SK-N-SH (cell line): ENCODE results near the gene DHX16. TPM values are rescaled to one million over a fixed set of nuclear protein-coding genes. Genes with fewer than 3 reads are reported as not detected.
"Not testable (repeated sequence)": the region's sequence is repeated elsewhere in the genome, so short reads cannot be mapped to it uniquely, and the experiment has no call there.

Experiments used
- CTCF ChIA-PET: fragments of 300-600, 350-600 bp; formaldehyde crosslinking; extraction: SDS; loops from one replicate; lab custom pipeline; 2021; lab: Yijun Ruan, JAX
- POLR2A ChIA-PET: fragments of 350-600 bp; sonication (Branson Sonifier 250); formaldehyde crosslinking; extraction: SDS; loops from one replicate; lab custom pipeline; 2020; ENCODE audit warnings: antibody characterized with exemption, inconsistent platforms; lab: Yijun Ruan, JAX
- DNase-seq: peaks from one replicate; pipeline ENCODE4 v3.0.0; 2012
- H2AFZ ChIP-seq: fragments of 200-600 bp; sonication (generic); 2 replicates; pipeline ENCODE4 v1.8.1; 2016; ENCODE audit warnings: antibody characterized with exemption, mild to moderate bottlenecking, low read depth
- H3F3A ChIP-seq: fragments of 200-600 bp; sonication (generic); replicated peaks from 2 replicates; pipeline ENCODE3; 2016; ENCODE audit warnings: antibody characterized with exemption, mild to moderate bottlenecking; ENCODE audit not compliant: insufficient read depth
- H3K27ac ChIP-seq, 2 experiments: fragments of 200-500 bp in 1 of 2; fragments of 200-600 bp in 1 of 2; sonication (Bioruptor generic) in 1 of 2; sonication (generic), shearing (Covaris generic) in 1 of 2; 2 replicates each; pipeline versions ENCODE4 v1.5.1 to v1.6.1; 2014 to 2016; ENCODE audit warnings: low read depth in 2 of 2, inconsistent platforms in 1 of 2, low read length in 1 of 2, mild to moderate bottlenecking in 1 of 2, mixed read lengths in 1 of 2
- H3K27me3 ChIP-seq: fragments of 200-600 bp; sonication (generic), shearing (Covaris generic); 2 replicates; pipeline ENCODE4 v1.6.1; 2016; ENCODE audit warnings: mixed run types; ENCODE audit not compliant: insufficient read depth
- H3K36me3 ChIP-seq, 2 experiments: fragments of 200-500 bp in 1 of 2; fragments of 200-600 bp in 1 of 2; sonication (Bioruptor generic) in 1 of 2; sonication (generic) in 1 of 2; replicated peaks in 1 of 2; 2 replicates each; pipeline versions ENCODE3 to v1.5.1; 2014 to 2016; ENCODE audit warnings: low read length in 1 of 2, mild to moderate bottlenecking in 1 of 2; ENCODE audit not compliant: insufficient read depth in 2 of 2, control insufficient read depth in 1 of 2
- H3K4me1 ChIP-seq, 2 experiments: fragments of 200-500 bp in 1 of 2; fragments of 200-600 bp in 1 of 2; sonication (Bioruptor generic) in 1 of 2; sonication (generic), shearing (Covaris generic) in 1 of 2; 2 replicates each; pipeline versions ENCODE4 v1.5.1 to v1.6.1; 2014 to 2016; ENCODE audit warnings: low read depth in 1 of 2, low read length in 1 of 2, mixed run types in 1 of 2; ENCODE audit not compliant: insufficient read depth in 2 of 2, control insufficient read depth in 1 of 2
- H3K4me2 ChIP-seq: fragments of 200-600 bp; sonication (generic), shearing (Covaris generic); 2 replicates; pipeline ENCODE4 v1.6.1; 2017; ENCODE audit warnings: mixed run types
- H3K4me3 ChIP-seq, 2 experiments: fragments of 200-500 bp in 1 of 2; fragments of 200-600 bp in 1 of 2; sonication (Bioruptor generic) in 1 of 2; sonication (generic), shearing (Covaris generic) in 1 of 2; 2 replicates each; pipeline versions ENCODE4 v1.5.1 to v1.8.1; 2014 to 2016; ENCODE audit warnings: low read depth in 2 of 2, inconsistent platforms in 1 of 2, low read length in 1 of 2, mild to moderate bottlenecking in 1 of 2, mixed read lengths in 1 of 2, moderate library complexity in 1 of 2
- H3K79me2 ChIP-seq: fragments of 200-600 bp; sonication (generic); 2 replicates; pipeline ENCODE4 v1.8.1; 2017; ENCODE audit warnings: mild to moderate bottlenecking; ENCODE audit not compliant: insufficient read depth
- H3K9ac ChIP-seq: fragments of 200-600 bp; sonication (generic); 2 replicates; pipeline ENCODE4 v1.6.1; 2017; ENCODE audit warnings: mixed run types
- H3K9me2 ChIP-seq: fragments of 200-600 bp; sonication (generic); 2 replicates; pipeline ENCODE4 v1.6.1; 2017; ENCODE audit warnings: mixed run types
- H3K9me3 ChIP-seq: fragments of 200-600 bp; sonication (generic); 2 replicates; pipeline ENCODE4 v1.6.1; 2017; ENCODE audit warnings: mixed run types, mild to moderate bottlenecking, moderate library complexity
- H4K20me1 ChIP-seq: fragments of 200-600 bp; sonication (generic); 2 replicates; pipeline ENCODE4 v1.6.1; 2017; ENCODE audit warnings: mild to moderate bottlenecking, mixed run types; ENCODE audit not compliant: insufficient read depth
- CHD2 ChIP-seq: fragments of 150-350 bp; IDR thresholded peaks from 2 replicates; pipeline ENCODE4 v1.6.1; 2018; ENCODE audit warnings: low read length; ENCODE audit not compliant: partially characterized antibody
- EZH2phosphoT487 ChIP-seq: fragments of 200-600 bp; sonication (generic); IDR thresholded peaks from 2 replicates; pipeline ENCODE4 v1.6.1; 2017; ENCODE audit warnings: low read depth, mixed run types, mild to moderate bottlenecking, antibody characterized with exemption, moderate library complexity, borderline replicate concordance
- FOSL2 ChIP-seq: IDR thresholded peaks from 2 replicates; pipeline ENCODE4 v1.4.0; 2012; ENCODE audit warnings: low read depth, mild to moderate bottlenecking, moderate library complexity, borderline replicate concordance
- FOXM1 ChIP-seq: IDR thresholded peaks from 2 replicates; pipeline ENCODE4 v1.4.0; 2012; ENCODE audit warnings: low read depth, mild to moderate bottlenecking
- GABPA ChIP-seq: IDR thresholded peaks from 2 replicates; pipeline ENCODE4 v1.4.0; 2012; ENCODE audit warnings: low read depth, mild to moderate bottlenecking
- JUND ChIP-seq: IDR thresholded peaks from 2 replicates; pipeline ENCODE4 v1.4.0; 2012
- NRF1 ChIP-seq: IDR thresholded peaks from 2 replicates; pipeline ENCODE4 v1.6.1; 2012; ENCODE audit warnings: low read depth, mild to moderate bottlenecking, low read length
- POLR2AphosphoS5 ChIP-seq: IDR thresholded peaks from 2 replicates; pipeline ENCODE4 v1.6.1; 2012; ENCODE audit warnings: low read depth, low read length
- RFX5 ChIP-seq: IDR thresholded peaks from 2 replicates; pipeline ENCODE4 v1.6.1; 2012; ENCODE audit warnings: mild to moderate bottlenecking, improper control_type of control experiment, low read length
- SIN3A ChIP-seq: IDR thresholded peaks from 2 replicates; pipeline ENCODE4 v1.6.1; 2012; ENCODE audit warnings: low read depth, mild to moderate bottlenecking, low read length, moderate library complexity, borderline replicate concordance
- WGBS: methylation state at CpG from one replicate; pipeline ENCODE4 v1.1.6; 2017; ENCODE audit warnings: low lambda C conversion rate; 5-methylcytosine and 5-hydroxymethylcytosine counted together
- polyA plus RNA-seq, 3 experiments: library from polyadenylated mRNA; depleted of rRNA; stranded (reverse); fragments of >200 nt; gene quantifications; 2 replicates each; pipeline ENCODE4 v1.2.3, GENCODE V29; 2012
- TF ChIP-seq, protein P1 (sequence below): fragments of 200-600 bp; sonication (generic); IDR thresholded peaks from 2 replicates; pipeline ENCODE4 v1.6.1; 2017; ENCODE audit warnings: antibody characterized with exemption, mild to moderate bottlenecking, moderate library complexity
- TF ChIP-seq, protein P2 (sequence below): IDR thresholded peaks from 2 replicates; pipeline ENCODE4 v1.4.0; 2012; ENCODE audit warnings: low read depth

Gene DHX16
- polyA plus RNA-seq, 1 of the 3 experiments (the other 2 are of a cell fraction): 59.8 TPM

DNA sequence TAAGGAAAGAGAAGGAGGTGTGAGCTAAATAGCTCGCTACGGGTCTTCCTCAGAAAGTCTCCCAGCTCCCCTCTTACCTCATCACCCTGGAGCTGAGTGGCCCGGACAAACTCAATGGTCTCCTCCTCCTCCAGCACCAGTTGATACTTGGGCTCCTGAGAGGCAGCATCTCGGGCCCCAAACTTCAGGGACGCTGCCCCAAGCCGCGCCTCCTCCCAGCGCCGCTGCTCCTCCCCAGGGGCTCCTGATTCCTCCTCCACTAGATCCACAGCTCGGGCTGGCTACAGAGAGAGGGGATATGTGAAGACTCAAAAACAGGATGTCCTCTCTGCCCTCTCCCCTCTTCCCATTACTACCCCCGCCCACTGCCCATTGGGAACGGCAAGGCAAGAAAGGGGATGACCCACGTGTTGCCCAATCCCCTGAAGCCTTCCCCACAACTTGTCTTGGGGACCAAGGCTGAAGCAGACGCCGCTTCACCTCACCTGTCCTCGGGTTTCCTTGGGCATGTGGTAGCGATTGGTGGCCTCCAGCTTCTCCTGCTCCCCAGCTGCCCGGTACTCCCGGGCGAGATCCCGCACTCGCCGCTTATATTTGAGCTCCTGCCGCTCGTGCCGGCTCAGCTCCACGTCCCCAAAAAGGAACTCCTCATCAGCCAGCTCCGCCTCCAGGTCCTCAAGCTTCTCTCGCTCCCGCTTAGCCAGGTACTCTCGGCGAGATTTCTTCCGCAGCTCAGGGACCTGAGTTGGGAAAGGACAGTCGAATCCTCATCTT, 7.6 kb downstream of the DHX16 start (continued):
- TF ChIP-seq, protein P1, sequence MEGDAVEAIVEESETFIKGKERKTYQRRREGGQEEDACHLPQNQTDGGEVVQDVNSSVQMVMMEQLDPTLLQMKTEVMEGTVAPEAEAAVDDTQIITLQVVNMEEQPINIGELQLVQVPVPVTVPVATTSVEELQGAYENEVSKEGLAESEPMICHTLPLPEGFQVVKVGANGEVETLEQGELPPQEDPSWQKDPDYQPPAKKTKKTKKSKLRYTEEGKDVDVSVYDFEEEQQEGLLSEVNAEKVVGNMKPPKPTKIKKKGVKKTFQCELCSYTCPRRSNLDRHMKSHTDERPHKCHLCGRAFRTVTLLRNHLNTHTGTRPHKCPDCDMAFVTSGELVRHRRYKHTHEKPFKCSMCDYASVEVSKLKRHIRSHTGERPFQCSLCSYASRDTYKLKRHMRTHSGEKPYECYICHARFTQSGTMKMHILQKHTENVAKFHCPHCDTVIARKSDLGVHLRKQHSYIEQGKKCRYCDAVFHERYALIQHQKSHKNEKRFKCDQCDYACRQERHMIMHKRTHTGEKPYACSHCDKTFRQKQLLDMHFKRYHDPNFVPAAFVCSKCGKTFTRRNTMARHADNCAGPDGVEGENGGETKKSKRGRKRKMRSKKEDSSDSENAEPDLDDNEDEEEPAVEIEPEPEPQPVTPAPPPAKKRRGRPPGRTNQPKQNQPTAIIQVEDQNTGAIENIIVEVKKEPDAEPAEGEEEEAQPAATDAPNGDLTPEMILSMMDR: no peak

DNA sequence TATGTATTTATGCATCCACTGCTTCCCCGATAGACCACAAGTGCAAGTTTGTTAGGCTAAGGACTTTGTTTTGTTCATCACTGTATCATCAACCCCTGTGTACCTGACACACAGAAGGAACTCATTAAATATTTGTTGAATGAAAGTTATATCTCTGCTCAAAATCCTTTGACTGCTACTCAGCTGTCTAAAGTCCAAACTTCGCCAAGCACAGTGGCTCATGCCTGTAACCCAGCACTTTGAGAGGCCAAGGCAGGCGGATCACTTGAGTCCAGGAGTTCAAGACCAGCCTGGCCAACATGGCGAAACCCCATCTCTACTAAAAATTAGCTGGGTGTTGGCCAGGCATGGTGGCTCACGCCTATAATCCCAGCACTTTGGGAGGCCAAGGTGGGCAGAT, 14.9 kb downstream of the DHX16 start:
- H3K9me3 ChIP-seq, H3F3A ChIP-seq, POLR2A ChIA-PET, H3K4me3 ChIP-seq, DNase-seq, H3K4me2 ChIP-seq, H3K27me3 ChIP-seq, H3K27ac ChIP-seq, H2AFZ ChIP-seq, H3K9me2 ChIP-seq, H3K79me2 ChIP-seq, H3K4me1 ChIP-seq, H4K20me1 ChIP-seq, H3K9ac ChIP-seq: not testable (repeated sequence)
- H3K36me3 ChIP-seq: peaks cover 42 to 67% of the 10 kb centered on the region in 2 experiments
- CTCF ChIA-PET: interaction anchor here (1.4 kb wide), 1 partner anchor 73 kb away, joined by 3 read pairs; no protein-coding TSS in a partner anchor
- WGBS: 94% methylated on average over 5 of the region's 5 CpGs

DNA sequence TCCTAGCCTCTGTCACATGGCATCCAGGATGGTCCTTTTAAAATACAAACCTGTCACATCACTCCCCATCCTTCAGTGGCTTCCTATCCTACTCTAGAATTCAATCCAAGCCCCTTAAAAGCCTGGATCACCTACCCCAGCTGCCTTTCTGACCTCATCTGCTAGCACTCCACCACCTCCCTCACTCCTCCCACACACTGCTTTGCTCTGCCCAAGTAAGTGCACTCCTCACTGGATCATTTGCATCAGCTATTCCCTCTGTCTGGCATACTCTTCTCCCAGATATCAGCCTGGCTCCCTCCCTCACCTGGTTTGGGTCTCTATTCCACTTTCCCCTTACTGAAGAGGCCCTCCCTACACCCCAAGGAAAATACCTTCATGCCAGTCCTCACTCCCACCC, 15.4 kb downstream of the DHX16 start:
- CTCF ChIA-PET: interaction anchor here (1.0 to 1.2 kb wide), 2 partner anchors 22 to 44 kb away, joined by 3 to 4 read pairs; no protein-coding TSS in a partner anchor
- Histone ChIP-seq H3K9me3 (no peaks in the 10 kb centered on the region), H3K36me3 (peaks cover 39 to 66% of the 10 kb centered on the region in 2 experiments), H3K9ac (no peak overlapping the region), H3K9me2 (no peaks in the 10 kb centered on the region), H4K20me1 (no peaks in the 10 kb centered on the region), H3F3A (peaks cover 4% of the 10 kb centered on the region), H3K79me2 (no peaks in the 10 kb centered on the region), H3K4me2 (no peak overlapping the region), H3K27me3 (no peaks in the 10 kb centered on the region), H3K4me1 (no peaks in the 10 kb centered on the region), H3K4me3 (no peak overlapping the region), H2AFZ (no peak overlapping the region), H3K27ac (no peak overlapping the region)
- POLR2A ChIA-PET: no interaction called here
- TF ChIP-seq FOSL2: no peak
- TF ChIP-seq CHD2: no peak
- TF ChIP-seq POLR2AphosphoS5: no peak
- no peak for TF ChIP-seq RFX5
- no peak for TF ChIP-seq FOXM1
- TF ChIP-seq SIN3A: no peak
- TF ChIP-seq JUND: no peak
- TF ChIP-seq, protein P2, sequence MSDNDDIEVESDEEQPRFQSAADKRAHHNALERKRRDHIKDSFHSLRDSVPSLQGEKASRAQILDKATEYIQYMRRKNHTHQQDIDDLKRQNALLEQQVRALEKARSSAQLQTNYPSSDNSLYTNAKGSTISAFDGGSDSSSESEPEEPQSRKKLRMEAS: no peak
- TF ChIP-seq GABPA: no peak
- no peak for TF ChIP-seq EZH2phosphoT487
- no peak for TF ChIP-seq NRF1
- no peak for DNase-seq
